H1 (cell line): ENCODE measurements around the gene RAD50. TPM values are rescaled to one million over a fixed set of nuclear protein-coding genes. Genes with fewer than 3 reads are reported as not detected.
A peak's percentile ranks its signal among the peaks of the same experiment; 100 is the strongest.

Source experiments
- BACH1 ChIP-seq: IDR thresholded peaks from 2 replicates; pipeline ENCODE4 v1.6.1; 2012; ENCODE audit warnings: low read length, improper control_type of control experiment
- CHD7 ChIP-seq: fragments of 300-600 bp; sonication (generic); IDR thresholded peaks from 2 replicates; pipeline ENCODE4 v1.7.1; 2012; ENCODE audit warnings: low read length, moderate library complexity, mild to moderate bottlenecking, inconsistent platforms; ENCODE audit not compliant: insufficient replicate concordance
- EGR1 ChIP-seq: IDR thresholded peaks from 2 replicates; pipeline ENCODE4 v1.6.1; 2011; ENCODE audit warnings: low read depth, low read length, borderline replicate concordance
- JUN ChIP-seq: IDR thresholded peaks from 2 replicates; pipeline ENCODE4 v1.6.1; 2011; ENCODE audit warnings: low read depth, mild to moderate bottlenecking, improper control_type of control experiment, low read length
- KDM5A ChIP-seq: fragments of 200-600 bp; IDR thresholded peaks from 2 replicates; pipeline ENCODE4 v1.7.1; 2012; ENCODE audit warnings: mild to moderate bottlenecking, low read length, inconsistent platforms, mixed read lengths
- POLR2AphosphoS5 ChIP-seq: IDR thresholded peaks from 2 replicates; pipeline ENCODE4 v1.6.1; 2011; ENCODE audit warnings: low read depth, low read length
- POU5F1 ChIP-seq: IDR thresholded peaks from 2 replicates; pipeline ENCODE4 v1.6.1; 2011; ENCODE audit warnings: low read depth, mild to moderate bottlenecking, low read length, moderate library complexity
- RFX5 ChIP-seq: IDR thresholded peaks from 2 replicates; pipeline ENCODE4 v1.6.1; 2011; ENCODE audit warnings: low read depth, low read length, improper control_type of control experiment, borderline replicate concordance
- SIN3A ChIP-seq, 2 experiments: IDR thresholded peaks in 1 of 2; conservative IDR thresholded peaks in 1 of 2; 2 replicates each; pipeline ENCODE4 v1.6.1; 2011 to 2012; ENCODE audit warnings: low read length in 2 of 2, improper control_type of control experiment in 1 of 2, low read depth in 1 of 2, mild to moderate bottlenecking in 1 of 2
- SP2 ChIP-seq: IDR thresholded peaks from 2 replicates; pipeline ENCODE4 v1.6.1; 2012; ENCODE audit warnings: mild to moderate bottlenecking, low read length, inconsistent platforms
- TCF12 ChIP-seq: IDR thresholded peaks from 2 replicates; pipeline ENCODE4 v1.6.1; 2011; ENCODE audit warnings: low read depth, mild to moderate bottlenecking, low read length
- polyA plus RNA-seq, 7 experiments: library from polyadenylated mRNA; depleted of rRNA in 3 of 7; stranded (reverse) in 5 of 7; unstranded in 2 of 7; fragments of >200 nt in 5 of 7; fragments of 200-250 nt in 2 of 7; gene quantifications; 1 replicate in 5 of 7; 2 replicates in 1 of 7; 4 replicates in 1 of 7; pipeline versions ENCODE4 v1.2.1 to v1.2.3, GENCODE V29; 2011 to 2013; ENCODE audit warnings: missing spikeins in 2 of 7, mixed read lengths in 2 of 7
- total RNA-seq: library from RNA; stranded (reverse); fragmentation: NEBNext Ultra II Directional; extraction: Animal tissue kit (Norgen Biotek cat#: 25700); gene quantifications from 2 replicates; pipeline ENCODE4 v1.2.1, GENCODE V29; 2021

Gene RAD50
- total and polyA plus RNA-seq, 2 of the 8 experiments (the other 6 are each of a cell fraction or from before 2014, with no cell fraction given), result 10.1 to 39.4 TPM

GRCh38 chr5:132556763-132557477 is at the start of gene RAD50 (continued):
- TF ChIP-seq CHD7 (no peak), SIN3A (conservative IDR thresholded peaks at IDR 0.05 in 1 of 2, IDR thresholded peaks at IDR 0.05 in 1 of 2; ENCODE audit: low read depth in 1 of 2, low read length in 2 of 2) (peak; percentile 57 to 81; a peak in 2 of 4 replicates), POU5F1 (no peak), SP2 (no peak), JUN (no peak), TCF12 (no peak), POLR2AphosphoS5 (peak; percentile 94), RFX5 (no peak), KDM5A (no peak), BACH1 (peak; percentile 71), EGR1 (peak; percentile 80; the same call in 1 of the 2 replicates)
